ENCODE results near the gene MYADM.
"Not testable (repeated sequence)": the region's sequence is repeated elsewhere in the genome, so short reads cannot be mapped to it uniquely, and the experiment has no call there.

The MYADM gene

GRCh38 chr19:53867225-53868090 is at the start of gene MYADM:
MYADM (plus strand) TSS chr19:53867883; CDS start chr19:53873530, 5,647 bp downstream.
- FAIRE-seq, result peak; percentile 97

- no peak for FAIRE-seq
Observed at GRCh38 chr19:53818756-53819155, 48.9 kb upstream of the MYADM start.

- no peak for FAIRE-seq
Observed at GRCh38 chr19:53819861-53820260, 47.8 kb upstream of the MYADM start.

- peak; percentile 100 for FAIRE-seq
Observed at GRCh38 chr19:53823380-53824120, 44.1 kb upstream of the MYADM start.

- FAIRE-seq, result no peak
Observed at GRCh38 chr19:53824134-53824611, 43.5 kb upstream of the MYADM start, which contains the start of gene NLRP12. NLRP12 (minus strand) TSS chr19:53824314; CDS start chr19:53824174, 140 bp downstream.

- no peak for FAIRE-seq
Observed at GRCh38 chr19:53826876-53827275, 40.8 kb upstream of the MYADM start.

- FAIRE-seq, result no peak
Observed at GRCh38 chr19:53828531-53828930, 39.2 kb upstream of the MYADM start.

- FAIRE-seq, result not testable (repeated sequence)
Observed at GRCh38 chr19:53832861-53833260, 34.8 kb upstream of the MYADM start.

- FAIRE-seq, result not testable (repeated sequence)
Observed at GRCh38 chr19:53838446-53838845, 29.2 kb upstream of the MYADM start.

GRCh38 chr19:53840241-53840640 is 27.4 kb upstream of the MYADM start:
- FAIRE-seq, result not testable (repeated sequence)

GRCh38 chr19:53840914-53841313 is 26.8 kb upstream of the MYADM start:
- FAIRE-seq, result not testable (repeated sequence)

- FAIRE-seq, result no peak
Observed at GRCh38 chr19:53844849-53845246, 22.8 kb upstream of the MYADM start.

GRCh38 chr19:53847555-53847954 is 20.1 kb upstream of the MYADM start:
- no peak for FAIRE-seq

GRCh38 chr19:53849237-53849676 is 18.4 kb upstream of the MYADM start:
- FAIRE-seq, result no peak

GRCh38 chr19:53853707-53854106 is 14.0 kb upstream of the MYADM start:
- no peak for FAIRE-seq

- no peak for FAIRE-seq
Observed at GRCh38 chr19:53864308-53864836, 3.3 kb upstream of the MYADM start.

- no peak for FAIRE-seq
Observed at GRCh38 chr19:53865523-53865917, 2.2 kb upstream of the MYADM start.

GRCh38 chr19:53865918-53866864 is 1.5 kb upstream of the MYADM start:
- no peak for FAIRE-seq

- FAIRE-seq, result no peak
Observed at GRCh38 chr19:53866865-53867224, 838 bp upstream of the MYADM start.

GRCh38 chr19:53868091-53868891 is 608 bp downstream of the MYADM start:
- FAIRE-seq, result no peak

All from G401.6 (cell line).